Astrocyte of the spinal cord (primary cell): Measurements from ENCODE around the gene FBXO46.
"Not testable (repeated sequence)": the region's sequence is repeated elsewhere in the genome, so short reads cannot be mapped to it uniquely, and the experiment has no call there.

Experiments used
- DNase-seq: peaks from one replicate; pipeline ENCODE4 v3.0.0; 2011; ENCODE audit warnings: low read depth, low spot score
- H3K4me3 ChIP-seq: 2 replicates; pipeline ENCODE4 v1.5.1; 2011; ENCODE audit warnings: low read depth, mild to moderate bottlenecking, low read length, moderate library complexity
- in situ Hi-C: cut with HindIII; loops from 2 replicates; pipeline ENCODE4 v1.10.0; 2017; ENCODE audit warnings: low sequenced_read_pairs
- TF ChIP-seq, protein P1 (sequence below): IDR thresholded peaks from 2 replicates; pipeline ENCODE4 v1.5.1; 2012; ENCODE audit warnings: low read depth, mild to moderate bottlenecking, low read length, inconsistent platforms

FBXO46 gene

DNA sequence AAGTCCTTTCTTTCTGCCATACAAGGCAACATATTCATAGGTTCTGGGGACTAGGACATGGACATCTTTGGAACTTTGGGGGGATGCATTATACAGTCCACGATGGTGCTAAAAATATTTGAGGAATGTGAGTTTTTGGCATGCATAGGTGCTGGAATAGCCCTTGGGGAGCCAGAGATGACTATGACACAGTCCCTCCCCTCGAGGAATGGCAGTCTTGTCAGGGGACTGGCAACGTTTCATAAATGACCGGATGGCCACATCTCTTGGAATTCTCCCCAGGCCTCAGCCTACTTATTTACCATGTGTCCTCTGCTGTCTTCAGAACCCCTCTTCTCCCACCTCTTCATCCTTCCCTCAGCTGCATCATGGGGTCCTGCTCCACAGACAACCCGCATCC lies 16.2 kb upstream of the FBXO46 start:
- no peak for DNase-seq
- no peak overlapping the region for H3K4me3 ChIP-seq
- in situ Hi-C loops: no loop called here
- TF ChIP-seq, protein P1, sequence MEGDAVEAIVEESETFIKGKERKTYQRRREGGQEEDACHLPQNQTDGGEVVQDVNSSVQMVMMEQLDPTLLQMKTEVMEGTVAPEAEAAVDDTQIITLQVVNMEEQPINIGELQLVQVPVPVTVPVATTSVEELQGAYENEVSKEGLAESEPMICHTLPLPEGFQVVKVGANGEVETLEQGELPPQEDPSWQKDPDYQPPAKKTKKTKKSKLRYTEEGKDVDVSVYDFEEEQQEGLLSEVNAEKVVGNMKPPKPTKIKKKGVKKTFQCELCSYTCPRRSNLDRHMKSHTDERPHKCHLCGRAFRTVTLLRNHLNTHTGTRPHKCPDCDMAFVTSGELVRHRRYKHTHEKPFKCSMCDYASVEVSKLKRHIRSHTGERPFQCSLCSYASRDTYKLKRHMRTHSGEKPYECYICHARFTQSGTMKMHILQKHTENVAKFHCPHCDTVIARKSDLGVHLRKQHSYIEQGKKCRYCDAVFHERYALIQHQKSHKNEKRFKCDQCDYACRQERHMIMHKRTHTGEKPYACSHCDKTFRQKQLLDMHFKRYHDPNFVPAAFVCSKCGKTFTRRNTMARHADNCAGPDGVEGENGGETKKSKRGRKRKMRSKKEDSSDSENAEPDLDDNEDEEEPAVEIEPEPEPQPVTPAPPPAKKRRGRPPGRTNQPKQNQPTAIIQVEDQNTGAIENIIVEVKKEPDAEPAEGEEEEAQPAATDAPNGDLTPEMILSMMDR: no peak

DNA sequence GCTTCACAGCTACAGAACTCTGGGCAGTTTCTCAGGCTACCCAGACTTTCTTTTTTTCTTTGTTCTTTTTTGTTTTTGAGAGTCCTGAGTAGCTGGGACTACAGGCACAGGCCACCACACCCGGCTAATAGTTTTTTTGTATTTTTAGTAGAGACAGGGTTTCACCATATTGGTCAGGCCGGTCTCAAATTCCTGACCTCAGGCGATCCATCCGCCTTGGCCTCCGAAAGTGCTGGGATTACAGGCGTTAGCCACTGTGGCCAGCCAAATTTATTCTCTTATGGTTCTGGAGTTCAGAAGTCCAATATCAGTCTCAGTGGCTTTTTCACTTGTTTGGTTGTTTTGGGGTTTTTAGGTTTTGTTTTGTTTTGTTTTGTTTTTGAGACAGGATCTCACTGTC lies 14.9 kb upstream of the FBXO46 start:
- in situ Hi-C loops: no loop called here
- no peak for DNase-seq
- TF ChIP-seq, protein P1: no peak
- H3K4me3 ChIP-seq: no peak overlapping the region

DNA sequence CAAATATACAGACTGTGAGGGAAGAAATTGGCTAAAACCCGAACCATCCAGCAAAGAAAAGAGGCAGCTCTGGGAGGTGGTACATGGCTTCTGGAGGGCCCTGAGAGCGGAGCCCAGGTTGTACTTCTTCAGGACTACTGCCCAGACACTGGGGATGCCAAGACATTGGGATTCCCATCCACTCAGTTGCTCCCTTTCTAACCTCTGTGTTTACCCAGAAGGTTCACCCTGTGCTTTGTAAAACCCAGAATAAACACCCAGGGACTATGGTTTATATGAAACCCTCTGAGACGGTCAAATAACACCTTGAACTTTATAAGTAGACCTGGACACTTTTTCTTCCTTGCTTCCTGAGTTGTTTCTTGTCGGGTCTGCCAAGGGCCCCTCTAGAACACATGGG lies 12.3 kb upstream of the FBXO46 start:
- DNase-seq: no peak
- H3K4me3 ChIP-seq: no peak overlapping the region
- in situ Hi-C loops: no loop called here
- TF ChIP-seq, protein P1: no peak

DNA sequence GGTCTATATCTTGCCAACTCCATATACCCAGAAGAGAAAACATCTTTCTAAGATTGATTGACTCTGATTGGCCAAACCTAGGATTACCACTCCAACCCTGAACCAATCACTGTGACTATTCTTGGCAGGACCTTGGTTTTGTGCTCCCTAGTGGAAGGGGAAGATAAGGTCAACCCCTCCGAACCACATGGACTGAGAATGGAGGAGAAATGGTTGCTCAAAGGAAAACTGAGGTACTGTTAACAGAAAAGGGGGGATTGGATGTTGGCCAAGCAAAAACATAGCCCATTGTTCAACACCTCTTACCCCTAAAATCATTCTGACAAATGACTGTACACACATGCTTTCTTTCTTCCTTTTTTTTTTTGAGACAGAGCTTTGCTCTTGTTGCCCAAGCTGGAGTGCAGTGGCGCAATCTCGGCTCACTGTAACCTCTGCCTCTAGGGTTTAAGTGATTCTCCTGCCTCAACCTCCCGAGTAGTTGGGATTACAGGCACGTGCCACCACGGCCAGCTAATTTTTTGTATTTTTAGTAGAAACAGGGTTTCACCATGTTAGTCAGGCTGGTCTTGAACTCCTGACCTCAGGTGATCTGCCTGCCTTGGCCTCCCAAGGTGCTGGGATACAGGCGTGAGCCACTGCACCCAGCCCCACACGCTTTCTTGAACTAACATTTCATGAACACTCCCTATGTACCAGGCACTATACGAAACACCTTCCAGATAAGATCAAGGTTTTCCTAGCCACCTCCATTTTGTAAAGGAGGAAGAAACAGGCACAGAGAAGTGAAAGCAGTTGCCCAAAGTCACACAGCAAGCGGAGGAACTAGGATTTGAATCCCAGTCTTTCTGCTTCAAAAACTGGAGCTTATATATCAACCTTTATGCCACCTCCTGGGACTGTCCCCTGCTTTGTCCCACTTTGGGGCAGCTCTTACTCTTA lies 9.1 kb upstream of the FBXO46 start:
- DNase-seq: no peak
- in situ Hi-C loops: no loop called here
- no peak overlapping the region for H3K4me3 ChIP-seq
- TF ChIP-seq, protein P1: no peak

DNA sequence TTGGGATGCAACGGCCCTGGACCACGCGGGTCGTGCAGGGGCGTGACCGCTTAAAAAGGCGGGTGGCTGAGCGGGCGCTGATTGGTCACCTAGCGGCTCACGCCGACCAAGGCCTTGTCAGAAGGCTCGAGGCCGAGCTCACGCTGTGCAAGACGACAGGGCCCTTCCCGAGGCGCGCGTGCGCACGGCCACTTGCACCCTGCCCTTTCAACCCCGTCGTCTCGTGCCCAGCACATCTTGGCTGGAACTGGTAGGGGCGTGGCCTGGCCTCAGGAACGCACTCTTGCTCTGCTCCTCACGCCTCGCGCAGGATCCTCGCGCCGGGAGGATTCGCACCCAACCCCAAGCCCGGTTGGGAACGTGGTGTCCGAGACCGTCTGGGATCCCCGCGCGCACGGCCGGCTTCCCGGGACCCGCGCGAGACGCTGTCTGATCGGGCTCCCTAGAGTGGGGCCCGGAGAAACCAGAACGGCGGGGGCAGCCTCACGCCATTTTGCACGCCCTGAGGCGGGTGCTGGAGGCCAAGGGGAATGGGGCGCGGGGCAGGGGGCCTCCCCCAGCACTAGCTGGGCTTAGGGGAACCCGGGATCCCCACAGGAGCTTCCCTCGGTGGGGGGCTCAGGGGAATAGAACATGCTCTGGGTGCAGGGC lies 2.6 kb upstream of the FBXO46 start, which contains the start of gene MEIOSIN:
Gene MEIOSIN, plus strand, starts transcription at position 280 of the 651 bp plus-strand sequence. CDS start 1,938 bp downstream, outside the sequence.
- no peak for DNase-seq
- TF ChIP-seq, protein P1: no peak
- in situ Hi-C loops: no loop called here
- H3K4me3 ChIP-seq: no peak within 1 kb of the TSS

DNA sequence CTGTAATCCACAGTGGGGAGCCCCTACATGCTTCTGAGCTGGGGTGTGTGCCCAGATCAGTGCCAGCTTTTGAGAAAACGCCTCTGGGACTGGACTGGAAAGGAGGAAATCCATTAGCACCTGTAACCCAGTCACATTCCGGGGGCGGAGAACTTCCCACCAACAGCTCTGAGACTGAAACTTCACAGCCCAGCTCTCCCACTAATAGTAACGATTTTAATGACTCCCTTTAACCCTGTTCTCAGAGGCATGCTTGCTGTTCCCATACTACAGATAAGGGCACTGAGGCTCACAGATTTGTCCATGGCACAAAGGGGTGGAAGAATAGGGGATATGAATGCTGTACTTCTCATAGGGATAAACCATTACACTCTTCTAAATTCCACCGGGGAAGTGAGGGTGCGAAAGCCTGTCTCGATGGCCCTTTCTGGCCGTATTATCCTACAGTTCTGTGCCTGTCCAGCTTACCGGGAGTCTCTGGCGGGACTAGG lies 851 bp downstream of the FBXO46 start:
- in situ Hi-C loops: no loop called here
- peak overlapping the region; percentile 82 for H3K4me3 ChIP-seq
- DNase-seq: no peak
- TF ChIP-seq, protein P1: no peak

DNA sequence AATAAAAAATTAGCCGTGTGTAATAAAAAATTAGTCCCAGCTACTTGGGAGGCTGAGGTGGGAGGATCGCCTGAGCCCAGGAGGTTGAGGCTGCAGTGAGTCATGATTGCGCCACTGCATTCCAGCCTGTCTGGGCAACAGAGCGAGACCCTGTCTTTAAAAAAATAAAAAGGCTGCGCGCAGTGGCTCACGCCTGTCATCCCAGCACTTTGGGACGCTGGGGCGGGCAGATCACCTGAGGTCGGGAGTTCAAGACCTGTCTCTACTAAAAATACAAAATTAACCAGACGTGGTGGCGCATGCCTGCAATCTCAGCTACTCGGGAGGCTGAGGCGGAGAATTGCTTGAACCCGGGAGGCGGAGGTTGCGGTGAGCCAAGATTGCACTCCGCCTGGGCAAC lies 2.0 kb downstream of the FBXO46 start:
- H3K4me3 ChIP-seq, DNase-seq, in situ Hi-C loops: not testable (repeated sequence)

DNA sequence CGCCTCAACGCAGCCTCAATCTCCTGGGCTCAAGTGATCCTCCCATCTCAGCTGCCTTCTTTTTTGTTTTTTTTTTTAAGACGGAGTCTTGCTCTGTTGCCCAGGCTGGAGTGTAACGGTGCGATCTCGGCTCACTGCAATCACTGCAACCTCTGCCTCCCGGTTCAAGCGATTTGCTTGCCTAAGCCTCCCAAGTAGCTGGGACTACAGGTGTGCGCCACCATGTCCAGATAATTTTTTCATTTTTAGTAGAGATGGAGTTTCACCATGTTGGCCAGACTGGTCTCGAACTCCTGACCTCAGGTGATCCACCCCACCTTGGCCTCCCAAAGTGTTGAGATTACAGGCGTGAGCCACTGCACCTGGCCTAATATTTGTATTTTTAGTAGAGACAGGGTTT lies 10.6 kb downstream of the FBXO46 start:
- H3K4me3 ChIP-seq, in situ Hi-C loops, DNase-seq: not testable (repeated sequence)
